Peyer's patch (tissue), 4 donors: ENCODE results near the gene DHX29. TPM values are rescaled to one million over a fixed set of nuclear protein-coding genes. Genes with fewer than 3 reads are reported as not detected.
A peak's percentile ranks its signal among the peaks of the same experiment; 100 is the strongest.

Source experiments
- DNase-seq, 3 donors: peaks; one replicate each; pipeline ENCODE4 v3.0.0-alpha.2; 2017 to 2019
- H3K27ac ChIP-seq, 4 donors: fragments of 200-600 bp; sonication (generic); one replicate each; pipeline ENCODE4 v1.5.1; 2016 to 2019
- H3K27me3 ChIP-seq, 2 donors: fragments of 200-600 bp; sonication (generic); one replicate each; pipeline ENCODE4 v1.5.1; 2019
- H3K36me3 ChIP-seq, 3 donors: fragments of 200-600 bp; sonication (generic); one replicate each; pipeline ENCODE4 v1.5.1; 2016 to 2019
- H3K4me1 ChIP-seq, 4 donors: fragments of 200-600 bp; sonication (generic); one replicate each; pipeline ENCODE4 v1.5.1; 2016 to 2019
- H3K4me3 ChIP-seq, 4 donors: fragments of 200-600 bp; sonication (generic); 1 replicate in 3 of 4; 2 replicates in 1 of 4; pipeline ENCODE4 v1.5.1; 2016 to 2019; ENCODE audit warnings: mild to moderate bottlenecking in 1 of 4
- H3K9me3 ChIP-seq, 4 donors: fragments of 200-600 bp; sonication (generic); one replicate each; pipeline ENCODE4 v1.5.1; 2016 to 2019; ENCODE audit warnings: mild to moderate bottlenecking in 1 of 4
- CTCF ChIP-seq, 6 experiments: fragments of 450-650 bp in 4 of 6; fragments of 200-600 bp in 2 of 6; sonication (generic) in 1 of 6; IDR thresholded peaks; one replicate each; pipeline ENCODE4 v1.5.1; 2017 to 2019; ENCODE audit warnings: antibody characterized with exemption in 6 of 6, mild to moderate bottlenecking in 3 of 6, moderate library complexity in 1 of 6
- POLR2A ChIP-seq, 2 donors: fragments of 450-650 bp; IDR thresholded peaks; one replicate each; pipeline ENCODE4 v1.5.1; 2017; ENCODE audit warnings: antibody characterized with exemption in 2 of 2, mild to moderate bottlenecking in 2 of 2, moderate library complexity in 2 of 2
- total RNA-seq, 4 donors: library from RNA; depleted of rRNA; stranded (reverse); fragments of >200 nt; gene quantifications; one replicate each; pipeline ENCODE4 v1.1.0, GENCODE V29; 2016

The DHX29 gene
- total RNA-seq, 4 donors from 2014 or later, result 16.0 to 26.4 (median 20.9) TPM

DNA sequence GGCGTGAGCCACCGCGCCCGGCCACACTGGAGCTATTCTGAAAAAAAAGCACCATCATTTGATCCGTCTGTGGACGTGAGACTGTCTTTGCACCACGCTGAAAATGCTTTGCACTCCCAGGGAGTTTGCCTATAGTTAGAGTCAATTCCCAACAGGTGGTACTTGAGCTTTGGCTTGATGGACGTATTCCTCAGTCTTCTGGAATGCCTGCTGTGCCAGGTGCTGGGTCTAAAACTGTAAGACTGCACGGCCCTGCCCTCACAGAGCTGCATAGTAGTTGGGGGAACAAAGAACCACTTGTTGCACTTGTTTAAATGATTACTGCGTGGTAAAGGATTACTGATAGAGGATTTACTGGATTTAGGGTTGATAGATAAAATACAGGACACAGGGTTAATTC, 70.7 kb downstream of the DHX29 start:
- Histone ChIP-seq H3K36me3 (no peaks in the 10 kb centered on the region), H3K27me3 (peaks cover 0 to 19% of the 10 kb centered on the region in 2 donors), H3K27ac (no peak overlapping the region), H3K9me3 (no peaks in the 10 kb centered on the region), H3K4me1 (peaks cover 0 to 28% (median 15%) of the 10 kb centered on the region in 4 donors), H3K4me3 (no peak overlapping the region)
- DNase-seq, result no peak
- no peak for TF ChIP-seq CTCF (IDR thresholded peaks at IDR 0.05)
- TF ChIP-seq POLR2A (IDR thresholded peaks at IDR 0.05), result no peak

- Histone ChIP-seq H3K9me3 (no peaks in the 10 kb centered on the region), H3K27ac (peak overlapping the region in 1 of 4 donors; percentile 27), H3K36me3 (no peaks in the 10 kb centered on the region), H3K4me1 (peaks cover 3 to 39% (median 21%) of the 10 kb centered on the region in 4 donors), H3K27me3 (peaks cover 0 to 39% of the 10 kb centered on the region in 2 donors), H3K4me3 (peak overlapping the region in 3 of 4 donors; percentile 61 to 63 (median 62))
- peak in 2 of 3 donors; percentile 59 to 69 for DNase-seq
- TF ChIP-seq POLR2A (IDR thresholded peaks at IDR 0.05), result no peak
- TF ChIP-seq CTCF (IDR thresholded peaks at IDR 0.05), result no peak
Observed at GRCh38 chr5:55234121-55234700, 73.3 kb downstream of the DHX29 start.

DNA sequence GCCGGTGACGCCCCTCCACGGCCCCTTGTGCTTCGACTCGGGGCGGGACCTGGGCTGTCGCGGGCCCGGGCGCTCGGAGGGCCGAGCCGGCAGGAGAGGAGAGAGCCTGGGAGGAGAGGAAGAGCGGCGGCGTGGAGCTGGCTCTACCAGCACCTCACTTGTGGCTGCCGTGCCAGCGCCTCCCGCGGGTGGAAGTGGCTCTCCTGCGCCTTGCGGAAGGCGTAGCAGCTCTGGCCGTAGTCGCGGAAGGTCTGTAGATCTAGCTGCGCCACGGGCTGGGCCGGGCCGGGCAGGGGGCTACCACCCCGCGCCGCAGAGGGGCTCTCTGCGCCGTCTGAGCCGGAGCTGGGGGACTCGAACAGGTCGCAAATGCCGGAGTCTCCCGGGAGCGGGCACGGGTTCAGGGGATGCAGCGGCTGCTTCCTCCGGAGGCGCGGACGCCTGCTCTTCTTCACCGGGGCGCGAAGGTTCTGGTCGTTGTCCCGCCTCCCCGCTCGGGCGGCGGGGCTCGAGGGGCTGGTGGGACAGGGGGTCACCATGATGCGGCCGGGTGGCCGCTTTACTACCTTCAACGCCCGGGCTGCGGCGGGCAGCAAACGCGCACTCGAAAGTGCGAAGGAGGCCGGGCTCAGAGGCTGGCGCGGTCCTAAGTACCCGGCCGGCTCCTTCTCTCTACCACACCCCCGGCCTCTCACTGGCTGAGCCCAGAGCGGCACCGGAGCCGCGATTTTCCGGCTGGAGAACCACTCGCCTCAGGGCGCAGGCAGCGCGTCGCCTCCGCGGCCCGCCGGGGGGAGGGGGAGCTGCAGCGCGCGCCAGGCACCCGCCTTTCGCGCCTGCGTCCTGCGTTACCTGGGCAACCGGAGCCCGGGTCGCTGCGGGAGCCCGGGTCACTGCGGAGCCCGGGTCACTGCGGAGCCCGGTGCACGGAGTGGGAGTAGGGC, 74.2 kb downstream of the DHX29 start, which contains the start of gene CCNO:
TSS of gene CCNO (minus strand) at position 624 of the 944 bp plus-strand sequence. CDS start at position 539, 85 bp downstream.
- H3K27me3 ChIP-seq, result peaks cover 0 to 39% of the 10 kb centered on the region in 2 donors
- peak; percentile 35 to 76 (median 75) for DNase-seq
- H3K4me3 ChIP-seq, result peak within 1 kb of the TSS; percentile 27 to 63 (median 62)
- H3K36me3 ChIP-seq, result no peaks in the 10 kb centered on the region
- no peak for TF ChIP-seq CTCF (IDR thresholded peaks at IDR 0.05)
- TF ChIP-seq POLR2A (IDR thresholded peaks at IDR 0.05), result peak in 1 of 2 donors; percentile 23
- H3K4me1 ChIP-seq, result peaks cover 3 to 39% (median 21%) of the 10 kb centered on the region in 4 donors
- H3K9me3 ChIP-seq, result no peaks in the 10 kb centered on the region
- H3K27ac ChIP-seq, result peak within 1 kb of the TSS in 2 of 4 donors; percentile 0 to 27

DNA sequence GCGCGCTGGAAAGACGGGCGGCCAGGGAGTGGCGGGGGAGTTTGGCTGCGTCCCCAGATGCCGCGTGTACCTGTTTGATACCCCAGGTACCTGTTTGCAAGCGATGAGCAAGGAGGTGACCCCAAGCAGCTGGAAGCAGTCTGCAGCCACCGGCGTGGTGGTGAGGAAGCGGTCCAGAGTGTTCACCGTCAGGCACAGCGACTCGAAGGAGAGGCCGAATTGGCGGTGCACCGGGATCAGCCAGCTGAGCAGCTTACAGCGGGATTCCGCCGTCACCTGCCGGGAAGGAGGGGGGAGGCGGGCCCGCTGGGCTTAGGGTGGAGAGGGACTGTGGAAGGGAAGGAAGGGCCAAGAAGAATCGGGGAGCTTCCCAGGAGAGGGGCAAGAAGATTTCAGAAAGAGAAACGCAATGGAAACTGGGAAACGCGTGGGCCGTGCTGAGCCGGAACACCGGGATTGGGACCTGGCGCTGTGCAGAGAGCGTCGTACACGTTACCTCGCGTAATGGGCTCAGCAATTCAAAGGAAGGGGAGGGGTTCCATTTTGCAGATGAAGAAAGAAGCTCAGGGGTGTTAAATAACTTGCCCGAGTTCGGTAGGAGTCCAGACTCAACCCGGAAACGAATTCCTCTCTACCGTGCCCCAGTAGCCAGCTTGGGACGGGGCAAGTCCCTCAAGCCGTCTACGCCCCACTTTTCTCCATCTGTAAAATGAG, 75.1 kb downstream of the DHX29 start:
- H3K36me3 ChIP-seq, result no peaks in the 10 kb centered on the region
- H3K27me3 ChIP-seq, result peaks cover 0 to 44% of the 10 kb centered on the region in 2 donors

More for the DNA sequence above, 75.1 kb downstream of the DHX29 start:
- peak overlapping the region in 1 of 4 donors; percentile 27 for H3K27ac ChIP-seq
- DNase-seq, result peak in 2 of 3 donors; percentile 53 to 63
- H3K4me1 ChIP-seq, result peaks cover 3 to 46% (median 23%) of the 10 kb centered on the region in 4 donors
- H3K9me3 ChIP-seq, result no peaks in the 10 kb centered on the region
- TF ChIP-seq CTCF (IDR thresholded peaks at IDR 0.05) (no peak), POLR2A (IDR thresholded peaks at IDR 0.05) (no peak)
- peak overlapping the region; percentile 27 to 63 (median 62) for H3K4me3 ChIP-seq
